ENCODE data around the gene COL25A1.

DNA sequence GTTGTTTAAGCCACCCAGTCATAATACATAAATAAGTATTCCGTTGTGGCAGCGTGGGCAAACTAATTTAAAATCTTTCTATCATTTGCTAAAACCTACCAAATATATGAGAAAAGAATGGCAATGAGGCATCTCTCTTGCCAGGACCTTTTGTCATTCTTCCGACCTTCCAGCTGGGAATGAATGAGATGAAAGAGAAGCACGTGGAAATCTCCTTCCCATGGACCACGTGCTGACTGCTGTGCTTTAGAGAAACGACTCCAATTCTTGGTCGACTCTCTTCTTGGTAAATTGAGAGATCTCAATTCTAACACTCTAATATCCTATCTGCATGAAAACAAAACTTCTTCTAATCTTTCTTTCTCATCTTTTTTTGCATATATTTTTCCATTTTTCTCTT lies 116.5 kb downstream of the COL25A1 start:
- TF ChIP-seq, protein P1, sequence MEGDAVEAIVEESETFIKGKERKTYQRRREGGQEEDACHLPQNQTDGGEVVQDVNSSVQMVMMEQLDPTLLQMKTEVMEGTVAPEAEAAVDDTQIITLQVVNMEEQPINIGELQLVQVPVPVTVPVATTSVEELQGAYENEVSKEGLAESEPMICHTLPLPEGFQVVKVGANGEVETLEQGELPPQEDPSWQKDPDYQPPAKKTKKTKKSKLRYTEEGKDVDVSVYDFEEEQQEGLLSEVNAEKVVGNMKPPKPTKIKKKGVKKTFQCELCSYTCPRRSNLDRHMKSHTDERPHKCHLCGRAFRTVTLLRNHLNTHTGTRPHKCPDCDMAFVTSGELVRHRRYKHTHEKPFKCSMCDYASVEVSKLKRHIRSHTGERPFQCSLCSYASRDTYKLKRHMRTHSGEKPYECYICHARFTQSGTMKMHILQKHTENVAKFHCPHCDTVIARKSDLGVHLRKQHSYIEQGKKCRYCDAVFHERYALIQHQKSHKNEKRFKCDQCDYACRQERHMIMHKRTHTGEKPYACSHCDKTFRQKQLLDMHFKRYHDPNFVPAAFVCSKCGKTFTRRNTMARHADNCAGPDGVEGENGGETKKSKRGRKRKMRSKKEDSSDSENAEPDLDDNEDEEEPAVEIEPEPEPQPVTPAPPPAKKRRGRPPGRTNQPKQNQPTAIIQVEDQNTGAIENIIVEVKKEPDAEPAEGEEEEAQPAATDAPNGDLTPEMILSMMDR (IDR thresholded peaks at IDR 0.05), result no peak
- TF ChIP-seq EP300 (IDR thresholded peaks at IDR 0.05; ENCODE audit: low read depth) (no peak), POLR2AphosphoS5 (IDR thresholded peaks at IDR 0.05) (no peak), POLR2A (IDR thresholded peaks at IDR 0.05) (no peak)
